Fibroblast of the aortic adventitia (primary cell): ENCODE measurements around the gene REXO4. TPM values are rescaled to one million over a fixed set of nuclear protein-coding genes. Genes with fewer than 3 reads are reported as not detected.
"Not testable (repeated sequence)": the region's sequence is repeated elsewhere in the genome, so short reads cannot be mapped to it uniquely, and the experiment has no call there.

ENCODE experiments used
- DNase-seq: peaks from one replicate; pipeline ENCODE4 v3.0.0-alpha.2; 2010; ENCODE audit warnings: low read depth
- H3K4me3 ChIP-seq: 2 replicates; pipeline ENCODE4 v1.5.1; 2011; ENCODE audit warnings: low read depth, mild to moderate bottlenecking, control low read depth, low read length, moderate library complexity
- total RNA-seq: library from RNA; depleted of rRNA; stranded (reverse); fragments of >200 nt; gene quantifications from 2 replicates; pipeline ENCODE4 v1.2.3, GENCODE V29; 2012; ENCODE audit warnings: low replicate concordance
- TF ChIP-seq, protein P1 (sequence below): IDR thresholded peaks from 2 replicates; pipeline ENCODE4 v1.5.1; 2011; ENCODE audit warnings: mild to moderate bottlenecking, low read length, control low read depth, inconsistent platforms; ENCODE audit not compliant: insufficient read depth

The REXO4 gene
- total RNA-seq, 1 donor: 11.7 TPM

DNA sequence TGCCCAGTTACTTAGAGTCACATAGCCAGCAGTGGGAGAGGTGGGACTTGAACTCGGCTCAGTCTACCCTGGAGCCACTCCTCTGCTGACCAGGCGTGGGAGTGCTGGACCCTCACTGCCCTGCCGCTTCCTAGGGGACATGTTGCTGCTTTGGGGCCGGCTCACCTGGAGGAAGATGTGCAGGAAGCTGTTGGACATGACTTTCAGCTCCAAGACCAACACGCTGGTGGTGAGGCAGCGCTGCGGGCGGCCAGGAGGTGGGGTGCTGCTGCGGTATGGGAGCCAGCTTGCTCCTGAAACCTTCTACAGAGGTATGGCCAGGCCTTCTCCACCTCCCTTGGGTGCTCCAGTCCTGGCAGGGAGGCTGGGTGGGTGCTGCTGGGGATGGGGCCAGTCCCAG lies 38.6 kb upstream of the REXO4 start:
- TF ChIP-seq, protein P1, sequence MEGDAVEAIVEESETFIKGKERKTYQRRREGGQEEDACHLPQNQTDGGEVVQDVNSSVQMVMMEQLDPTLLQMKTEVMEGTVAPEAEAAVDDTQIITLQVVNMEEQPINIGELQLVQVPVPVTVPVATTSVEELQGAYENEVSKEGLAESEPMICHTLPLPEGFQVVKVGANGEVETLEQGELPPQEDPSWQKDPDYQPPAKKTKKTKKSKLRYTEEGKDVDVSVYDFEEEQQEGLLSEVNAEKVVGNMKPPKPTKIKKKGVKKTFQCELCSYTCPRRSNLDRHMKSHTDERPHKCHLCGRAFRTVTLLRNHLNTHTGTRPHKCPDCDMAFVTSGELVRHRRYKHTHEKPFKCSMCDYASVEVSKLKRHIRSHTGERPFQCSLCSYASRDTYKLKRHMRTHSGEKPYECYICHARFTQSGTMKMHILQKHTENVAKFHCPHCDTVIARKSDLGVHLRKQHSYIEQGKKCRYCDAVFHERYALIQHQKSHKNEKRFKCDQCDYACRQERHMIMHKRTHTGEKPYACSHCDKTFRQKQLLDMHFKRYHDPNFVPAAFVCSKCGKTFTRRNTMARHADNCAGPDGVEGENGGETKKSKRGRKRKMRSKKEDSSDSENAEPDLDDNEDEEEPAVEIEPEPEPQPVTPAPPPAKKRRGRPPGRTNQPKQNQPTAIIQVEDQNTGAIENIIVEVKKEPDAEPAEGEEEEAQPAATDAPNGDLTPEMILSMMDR: no peak
- DNase-seq: no peak
- no peak overlapping the region for H3K4me3 ChIP-seq

DNA sequence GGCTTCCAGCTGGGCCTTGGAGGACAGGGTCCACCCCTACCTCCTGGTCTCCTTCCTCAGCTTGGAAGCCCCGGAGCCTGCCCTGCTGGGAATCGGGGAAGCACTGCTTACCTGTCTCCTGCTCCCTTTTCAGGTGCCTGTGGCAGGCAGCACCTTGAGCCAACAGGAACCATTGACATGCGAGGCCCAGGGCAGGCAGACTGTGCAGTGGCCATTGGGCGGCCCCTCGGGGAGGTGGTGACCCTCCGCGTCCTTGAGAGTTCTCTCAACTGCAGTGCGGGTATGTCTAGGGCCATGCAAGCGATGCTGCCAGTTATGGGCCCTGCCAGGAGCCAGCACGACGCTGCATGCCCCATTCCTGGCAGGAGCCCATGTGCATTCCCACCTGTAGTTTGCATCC lies 38.1 kb upstream of the REXO4 start:
- no peak overlapping the region for H3K4me3 ChIP-seq
- TF ChIP-seq, protein P1: no peak
- no peak for DNase-seq

DNA sequence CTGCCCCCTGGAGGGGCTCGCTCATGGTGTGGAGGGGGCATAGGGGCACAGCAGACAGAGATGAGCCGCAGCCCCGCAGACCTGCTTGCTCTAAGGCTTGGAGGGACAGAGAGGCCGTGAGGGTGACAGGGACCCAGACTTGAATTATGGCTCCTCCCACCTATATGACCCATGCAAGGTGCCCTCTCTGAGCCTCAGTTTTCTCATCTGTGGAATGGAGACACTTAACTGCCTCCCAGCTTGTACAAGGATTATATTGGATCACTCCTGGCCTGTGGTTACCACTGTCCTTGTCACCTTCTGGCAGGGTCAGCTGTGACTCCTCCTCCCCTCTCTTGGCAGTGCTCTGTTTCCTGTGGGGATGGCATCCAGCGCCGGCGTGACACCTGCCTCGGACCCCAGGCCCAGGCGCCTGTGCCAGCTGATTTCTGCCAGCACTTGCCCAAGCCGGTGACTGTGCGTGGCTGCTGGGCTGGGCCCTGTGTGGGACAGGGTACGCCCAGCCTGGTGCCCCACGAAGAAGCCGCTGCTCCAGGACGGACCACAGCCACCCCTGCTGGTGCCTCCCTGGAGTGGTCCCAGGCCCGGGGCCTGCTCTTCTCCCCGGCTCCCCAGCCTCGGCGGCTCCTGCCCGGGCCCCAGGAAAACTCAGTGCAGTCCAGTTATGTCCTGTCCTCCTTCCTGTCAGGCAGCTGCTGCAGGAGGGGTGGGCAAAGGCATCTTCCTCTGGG lies 37.3 kb upstream of the REXO4 start:
- no peak for DNase-seq
- TF ChIP-seq, protein P1: no peak
- no peak overlapping the region for H3K4me3 ChIP-seq

DNA sequence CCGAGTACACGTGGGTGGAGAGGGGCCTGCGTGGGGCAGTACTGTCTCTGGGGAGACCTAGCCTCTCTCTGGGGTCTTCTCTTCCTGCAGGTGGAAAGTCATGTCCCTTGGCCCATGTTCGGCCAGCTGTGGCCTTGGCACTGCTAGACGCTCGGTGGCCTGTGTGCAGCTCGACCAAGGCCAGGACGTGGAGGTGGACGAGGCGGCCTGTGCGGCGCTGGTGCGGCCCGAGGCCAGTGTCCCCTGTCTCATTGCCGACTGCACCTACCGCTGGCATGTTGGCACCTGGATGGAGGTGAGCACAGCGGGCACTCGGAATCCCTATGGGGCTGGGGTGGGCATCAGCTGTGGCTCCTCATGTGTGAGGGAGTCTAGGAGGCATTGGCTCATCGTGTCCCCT lies 36.5 kb upstream of the REXO4 start:
- TF ChIP-seq, protein P1: no peak
- DNase-seq: no peak
- H3K4me3 ChIP-seq: no peak overlapping the region

GRCh38 chr9:133453651-133454050 lies 35.8 kb upstream of the REXO4 start:
- no peak for DNase-seq
- TF ChIP-seq, protein P1: no peak
- no peak overlapping the region for H3K4me3 ChIP-seq

GRCh38 chr9:133452562-133452961 lies 34.8 kb upstream of the REXO4 start:
- TF ChIP-seq, protein P1: no peak
- no peak for DNase-seq
- H3K4me3 ChIP-seq: no peak overlapping the region

- DNase-seq, H3K4me3 ChIP-seq: not testable (repeated sequence)
These were observed 34.1 kb upstream of the REXO4 start for GRCh38 chr9:133451865-133452264.
